Right cardiac atrium (tissue), 5 donors: ENCODE measurements around the gene FRAT2. TPM values are rescaled to one million over a fixed set of nuclear protein-coding genes. Genes with fewer than 3 reads are reported as not detected.
"Not testable (repeated sequence)": the region's sequence is repeated elsewhere in the genome, so short reads cannot be mapped to it uniquely, and the experiment has no call there.

Experiments used
- ATAC-seq, 2 donors: fragments of 200-7000 bp; cut with Tn5 transposase; one replicate each; pipeline versions ENCODE4 v1.8.0 to v1.9.1; 2020; ENCODE audit warnings: moderate library complexity in 2 of 2, mild to moderate bottlenecking in 1 of 2
- DNase-seq, 3 donors: peaks; one replicate each; pipeline ENCODE4 v3.0.0-alpha.2; 2020
- H3K27ac ChIP-seq: one replicate; pipeline ENCODE4 v1.5.1; 2013; ENCODE audit warnings: mild to moderate bottlenecking, low read length, control low read depth, moderate library complexity
- H3K27me3 ChIP-seq: one replicate; pipeline ENCODE4 v1.6.1; 2013; ENCODE audit not compliant: control insufficient read depth, insufficient read depth
- H3K4me1 ChIP-seq: one replicate; pipeline ENCODE4 v1.6.1; 2013; ENCODE audit warnings: low read length; ENCODE audit not compliant: control insufficient read depth, insufficient read depth
- H3K4me3 ChIP-seq: one replicate; pipeline ENCODE4 v1.5.1; 2013; ENCODE audit warnings: low read length, control low read depth
- H3K9me3 ChIP-seq: one replicate; pipeline ENCODE4 v1.6.1; 2013; ENCODE audit warnings: low read length; ENCODE audit not compliant: control insufficient read depth
- WGBS: extraction: QIAGEN DNeasy Blood & Tissue Kit; methylation state at CpG from one replicate; pipeline ENCODE4 v1.1.7; 2013; 5-methylcytosine and 5-hydroxymethylcytosine counted together
- intact Hi-C, 4 donors: fragments of 100-400 bp; cut with DNase I; formaldehyde crosslinking; loops; one replicate each; pipeline versions ENCODE4 v1.11.0 to v1.14.0; 2022 to 2023
- polyA plus RNA-seq: library from polyadenylated mRNA; stranded (reverse); fragments of 200-250 nt; gene quantifications from one replicate; pipeline ENCODE4 v1.2.3, GENCODE V29; 2013
- total RNA-seq, 4 donors: library from RNA; stranded (reverse); fragmentation: NEBNext Ultra II Directional; extraction: Animal tissue kit (Norgen Biotek cat#: 25700); gene quantifications; one replicate each; pipeline ENCODE4 v1.2.1, GENCODE V29; 2021
- donor health status: healthy with polysubstance abuse.
- donor health status: DM: no; HTN: yes; CAD: no.
- donor health status: DM: no; HTN: no; CAD: no.
- donor health status: DM: no; HTN: yes; CAD: no; lungs with severe emphysema.
- donor health status: DM: yes; HTN: yes; CAD: no.

The FRAT2 gene
- total and polyA plus RNA-seq, 5 donors: 3.4 to 7.6 (median 7.4) TPM

DNA sequence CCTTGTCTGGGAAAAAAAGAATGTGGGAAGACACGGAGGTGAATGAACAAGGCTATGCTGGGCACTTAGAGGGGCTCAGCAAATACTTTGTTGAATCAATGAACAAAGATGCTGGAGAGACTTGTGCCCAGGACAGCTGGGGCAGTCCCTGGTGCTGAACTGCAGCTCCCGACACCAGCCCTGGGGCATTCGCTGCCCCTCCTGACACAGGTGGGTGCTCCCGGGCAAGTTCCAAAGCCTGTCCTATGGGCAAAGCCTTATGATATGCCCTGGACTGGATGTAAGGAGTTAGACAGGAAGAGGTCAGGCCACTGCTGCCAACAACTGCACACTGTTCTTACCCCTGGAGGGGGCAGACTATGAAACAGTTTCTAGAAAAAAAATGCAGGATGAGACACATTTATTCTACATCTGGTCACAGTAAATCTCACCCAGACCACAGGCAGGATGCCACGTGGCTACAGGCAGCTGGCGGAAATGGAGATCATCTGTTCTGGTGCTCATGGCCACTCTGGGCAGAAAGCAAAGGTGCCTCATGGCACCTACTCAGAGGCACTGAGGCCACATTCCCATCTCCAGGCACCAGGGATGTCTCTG, 21.9 kb upstream of the FRAT2 start:
- intact Hi-C loops: loop anchor here in 2 of 4 donors (10.0 kb wide), 2 partner anchors 72 to 82 kb away; no protein-coding TSS in a partner anchor
- ATAC-seq (no peak), DNase-seq (no peak)
- H3K27ac ChIP-seq: no peak overlapping the region
- H3K27me3 ChIP-seq: no peaks in the 10 kb centered on the region
- no peaks in the 10 kb centered on the region for H3K9me3 ChIP-seq
- WGBS: 77% methylated on average over 6 of the region's 6 CpGs
- H3K4me3 ChIP-seq: no peak overlapping the region
- no peaks in the 10 kb centered on the region for H3K4me1 ChIP-seq

DNA sequence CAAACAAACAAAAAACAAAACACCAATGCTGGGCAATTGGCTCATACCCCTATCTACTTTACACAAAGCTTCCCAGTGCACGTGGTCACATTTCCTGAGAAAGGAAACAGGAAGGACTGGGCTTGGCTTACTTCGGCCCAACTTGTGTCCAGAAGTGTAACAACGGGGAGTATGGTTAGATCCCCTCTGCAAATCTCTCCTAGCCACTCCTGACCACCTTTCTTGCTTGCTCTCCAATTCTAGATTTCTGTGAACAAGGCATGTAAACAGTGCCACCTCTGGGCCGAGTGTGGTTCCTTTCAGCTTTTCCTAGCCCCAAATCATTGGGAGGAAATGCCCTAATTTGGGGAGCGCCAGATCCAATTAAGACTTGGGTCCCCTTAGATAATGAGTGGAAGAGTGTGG, 21.0 kb upstream of the FRAT2 start:
- H3K27ac ChIP-seq: peak overlapping the region; percentile 25
- intact Hi-C loops: loop anchor here in 2 of 4 donors (10.0 kb wide), 2 partner anchors 71 to 81 kb away; no protein-coding TSS in a partner anchor
- no peak for DNase-seq

DNA sequence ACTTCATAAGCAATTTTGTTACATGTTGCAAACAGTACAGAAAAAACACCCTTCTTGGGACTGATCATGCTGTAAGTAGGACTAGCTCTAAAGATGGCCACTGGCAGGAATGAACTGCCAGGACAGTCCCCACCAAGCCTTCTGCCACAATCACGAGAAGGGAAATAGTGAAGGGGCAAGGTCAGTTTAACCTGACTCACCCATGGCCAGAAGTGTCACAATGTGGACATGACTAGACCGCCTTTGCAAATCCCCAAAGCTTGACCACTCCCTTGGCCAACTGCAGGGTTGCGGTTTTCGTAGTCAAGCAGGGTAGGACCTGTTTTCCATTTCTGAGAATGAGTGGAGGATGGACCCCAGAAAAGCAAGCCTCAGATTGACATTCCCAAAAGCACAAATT, 19.4 kb upstream of the FRAT2 start:
- no peak overlapping the region for H3K4me3 ChIP-seq
- intact Hi-C loops: loop anchor here in 2 of 4 donors (10.0 kb wide), 2 partner anchors 69 to 79 kb away; no protein-coding TSS in a partner anchor
- H3K27ac ChIP-seq: no peak overlapping the region
- no peaks in the 10 kb centered on the region for H3K4me1 ChIP-seq
- no peaks in the 10 kb centered on the region for H3K27me3 ChIP-seq
- 80% methylated on average over 4 of the region's 4 CpGs for WGBS
- ATAC-seq (peak in 1 of 2 donors; percentile 15), DNase-seq (no peak)
- no peaks in the 10 kb centered on the region for H3K9me3 ChIP-seq

More for the DNA sequence above, 21.0 kb upstream of the FRAT2 start:
- peak; percentile 30 to 73 for ATAC-seq
- Histone ChIP-seq H3K4me3 (no peak overlapping the region), H3K4me1 (no peaks in the 10 kb centered on the region), H3K9me3 (no peaks in the 10 kb centered on the region), H3K27me3 (no peaks in the 10 kb centered on the region)
- WGBS: 48% methylated on average over 5 of the region's 5 CpGs

DNA sequence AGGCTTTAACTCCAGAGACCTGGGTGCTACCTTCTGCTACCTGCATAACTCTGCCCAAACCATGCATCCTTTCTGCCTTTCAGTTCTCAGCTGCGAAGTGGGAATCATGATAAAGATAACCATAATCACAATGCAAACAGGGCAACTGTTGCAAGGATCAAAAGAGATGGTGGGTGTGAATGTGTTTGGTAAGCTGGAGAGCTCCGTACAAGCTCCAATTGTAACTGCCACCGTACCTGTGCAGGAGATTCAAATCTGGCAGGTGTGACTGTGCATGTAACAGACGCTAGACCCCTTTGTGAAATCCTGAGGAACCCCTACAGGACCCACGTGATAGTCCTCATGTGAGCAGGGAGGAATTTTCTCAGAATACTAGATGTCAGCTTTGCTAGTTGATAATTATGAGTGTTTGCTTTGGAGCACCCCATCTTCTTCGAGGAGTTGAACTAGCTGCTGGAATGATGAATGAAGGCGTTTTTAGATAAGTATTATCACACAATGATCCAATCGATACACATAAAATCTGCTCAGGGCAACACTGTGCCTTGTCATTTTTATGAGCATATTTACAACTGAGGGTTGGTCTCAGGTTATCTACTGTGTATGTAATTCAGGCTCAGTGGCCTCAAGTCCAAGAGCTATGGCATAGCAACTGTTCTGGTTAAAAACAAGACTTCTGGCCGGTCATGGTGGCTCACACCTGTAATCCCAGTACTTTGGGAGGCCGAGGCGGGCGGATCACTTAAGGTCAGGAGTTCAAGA, 15.4 kb upstream of the FRAT2 start:
- no peak overlapping the region for H3K27ac ChIP-seq
- ATAC-seq: no peak
- intact Hi-C loops: loop anchor here in 3 of 4 donors (10.0 kb wide), 2 partner anchors 65 to 75 kb away; no protein-coding TSS in a partner anchor

DNA sequence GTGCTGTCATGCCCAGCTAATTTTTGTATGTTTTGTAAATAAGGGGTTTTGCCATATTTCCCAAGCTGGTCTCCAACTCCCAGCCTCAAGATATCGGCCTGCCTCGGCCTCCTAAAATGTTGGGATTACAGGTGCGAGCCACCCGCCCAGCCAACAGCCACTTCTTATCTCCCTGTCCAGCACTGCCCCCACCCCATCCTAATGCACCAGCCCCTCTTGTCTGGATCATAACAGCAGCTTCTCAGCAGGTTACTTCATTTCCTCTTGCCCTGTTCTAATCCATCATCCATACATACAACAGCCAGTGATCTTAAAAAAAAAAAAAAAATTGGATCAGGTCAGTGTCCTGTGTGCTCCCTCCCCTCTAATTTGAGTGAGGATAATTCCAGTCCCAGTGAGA, 12.8 kb upstream of the FRAT2 start:
- over 99% methylated on average over 4 of the region's 4 CpGs for WGBS
- intact Hi-C loops: loop anchor here in 1 of 4 donors (10.0 kb wide), 1 partner anchor 63 kb away; no protein-coding TSS in a partner anchor

More for the DNA sequence above, 15.4 kb upstream of the FRAT2 start:
- no peaks in the 10 kb centered on the region for H3K27me3 ChIP-seq
- H3K4me1 ChIP-seq: no peaks in the 10 kb centered on the region
- no peak for DNase-seq
- WGBS: 84% methylated on average over 12 of the region's 12 CpGs
- no peaks in the 10 kb centered on the region for H3K9me3 ChIP-seq
- no peak overlapping the region for H3K4me3 ChIP-seq

DNA sequence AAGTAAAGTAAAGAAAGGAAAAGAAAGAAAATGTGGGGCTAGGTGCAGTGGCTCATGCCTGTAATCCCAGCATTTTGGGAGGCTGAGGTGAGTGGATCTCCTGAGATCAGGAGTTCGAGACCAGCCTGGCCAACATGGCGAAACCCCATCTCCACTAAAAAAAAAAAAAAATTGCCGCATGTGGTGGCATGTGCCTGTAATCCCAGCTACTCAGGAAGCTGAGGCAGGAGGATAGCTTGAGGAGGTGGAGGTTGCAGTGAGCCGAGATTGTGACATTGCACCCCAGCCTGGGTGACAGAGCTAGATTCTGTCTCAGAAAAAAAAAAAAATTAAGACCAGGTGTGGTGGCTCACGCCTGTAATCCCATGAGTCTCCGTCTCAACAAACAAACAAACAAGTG, 9.1 kb upstream of the FRAT2 start:
- intact Hi-C loops: loop anchor here in 1 of 4 donors (10.0 kb wide), 1 partner anchor 59 kb away; no protein-coding TSS in a partner anchor
- 91% methylated on average over 6 of the region's 6 CpGs for WGBS
- H3K27me3 ChIP-seq, H3K27ac ChIP-seq, H3K4me3 ChIP-seq, ATAC-seq, H3K4me1 ChIP-seq, DNase-seq, H3K9me3 ChIP-seq: not testable (repeated sequence)

More for the DNA sequence above, 12.8 kb upstream of the FRAT2 start:
- DNase-seq (no peak), ATAC-seq (no peak)
- Histone ChIP-seq H3K9me3 (no peaks in the 10 kb centered on the region), H3K4me1 (no peaks in the 10 kb centered on the region), H3K27me3 (no peaks in the 10 kb centered on the region), H3K4me3 (no peak overlapping the region), H3K27ac (no peak overlapping the region)

DNA sequence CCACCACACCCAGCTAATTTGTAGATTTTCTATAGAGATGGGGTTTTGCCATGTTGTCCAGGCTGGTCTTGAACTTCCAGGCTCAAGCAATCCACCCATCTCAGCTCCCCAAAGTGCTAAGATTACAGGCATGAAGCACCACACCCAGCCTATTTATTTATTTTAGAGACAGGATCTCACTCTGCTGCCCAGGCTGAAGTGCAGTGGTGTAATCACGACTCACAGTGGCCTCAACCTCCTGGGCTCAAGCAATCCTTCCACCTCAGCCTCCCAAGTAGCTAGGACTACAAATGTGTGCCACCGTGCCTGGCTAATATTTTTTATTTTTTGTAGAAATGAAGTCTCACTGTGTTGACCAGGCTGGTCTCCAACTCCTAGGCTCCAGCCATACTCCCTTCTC, 6.9 kb upstream of the FRAT2 start:
- intact Hi-C loops: loop anchor here in 1 of 4 donors (10.0 kb wide), 1 partner anchor 57 kb away; no protein-coding TSS in a partner anchor
- WGBS: 73% methylated on average over 2 of the region's 2 CpGs
- ATAC-seq: no peak

DNA sequence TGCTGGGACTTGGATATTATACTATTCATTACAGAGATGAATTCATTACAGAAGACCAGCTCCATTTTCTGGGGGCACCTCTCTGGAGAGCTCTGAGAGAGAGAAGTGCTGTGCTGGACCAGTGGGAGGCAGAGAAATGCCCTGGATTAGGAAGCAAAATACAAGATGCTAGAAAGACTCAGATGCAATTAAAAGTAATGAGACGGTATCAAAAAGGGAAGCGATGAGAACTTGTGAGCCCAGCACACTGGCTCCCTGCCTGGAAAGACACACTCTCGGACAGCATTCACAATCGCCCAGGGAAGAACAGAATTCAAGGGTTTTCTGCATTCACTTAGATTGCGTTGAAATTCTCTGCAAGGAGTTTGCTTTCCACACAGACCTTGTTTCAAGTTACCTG, 3.5 kb upstream of the FRAT2 start:
- DNase-seq (no peak), ATAC-seq (no peak)
- peaks cover 4% of the 10 kb centered on the region for H3K4me1 ChIP-seq
- no peak overlapping the region for H3K27ac ChIP-seq
- no peaks in the 10 kb centered on the region for H3K9me3 ChIP-seq
- H3K27me3 ChIP-seq: no peaks in the 10 kb centered on the region
- intact Hi-C loops: loop anchor here in 1 of 4 donors (10.0 kb wide), 1 partner anchor 53 kb away; no protein-coding TSS in a partner anchor
- WGBS: 19% methylated on average over 5 of the region's 5 CpGs
- H3K4me3 ChIP-seq: no peak overlapping the region

More for the DNA sequence above, 6.9 kb upstream of the FRAT2 start:
- no peak for DNase-seq
- peaks cover 3% of the 10 kb centered on the region for H3K4me1 ChIP-seq
- H3K9me3 ChIP-seq: no peaks in the 10 kb centered on the region
- no peak overlapping the region for H3K4me3 ChIP-seq
- H3K27me3 ChIP-seq: no peaks in the 10 kb centered on the region
- no peak overlapping the region for H3K27ac ChIP-seq

DNA sequence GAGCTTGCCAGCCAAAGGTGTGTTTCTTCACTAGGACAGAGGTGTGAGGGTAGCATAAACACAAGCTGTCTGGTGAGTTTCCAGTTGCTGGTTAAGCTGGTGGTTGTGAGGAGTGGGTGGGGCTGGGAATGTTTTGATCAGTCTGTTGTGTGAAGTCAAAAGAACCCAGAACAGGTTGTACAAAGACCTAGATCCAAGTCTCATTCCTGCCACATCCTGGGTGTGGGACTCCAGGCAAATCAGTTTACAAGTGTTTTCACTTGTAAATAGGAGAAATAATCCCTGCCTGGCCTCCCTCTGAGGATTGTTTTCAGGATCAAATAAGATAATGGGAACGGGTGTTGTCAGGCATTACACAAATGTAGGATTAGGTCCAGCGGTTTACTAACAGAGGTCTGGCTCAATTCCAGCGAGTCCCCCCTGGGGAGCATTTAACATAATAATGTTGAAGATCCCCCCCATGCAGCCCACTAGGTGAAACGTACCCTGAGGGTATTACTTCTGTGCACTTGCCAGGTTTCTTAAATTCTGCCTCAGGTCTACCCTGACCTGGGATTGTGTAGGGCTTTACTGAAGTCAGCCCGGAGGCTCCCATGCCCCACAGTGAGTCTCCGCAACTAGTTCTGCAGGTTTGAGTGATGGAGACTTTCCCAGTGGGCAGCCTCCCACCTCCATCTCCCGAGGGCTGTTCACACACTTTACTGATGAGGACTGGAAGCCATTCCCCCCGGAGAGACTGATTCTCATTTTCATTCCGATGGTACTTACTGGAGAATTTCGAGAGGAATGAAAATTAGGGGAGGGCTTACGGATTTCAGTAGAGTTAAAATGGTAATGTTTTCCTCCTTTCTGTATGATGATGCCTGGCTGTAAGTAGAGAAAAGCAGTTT, 2.7 kb upstream of the FRAT2 start:
- DNase-seq: no peak
- peak overlapping the region; percentile 17 for H3K27ac ChIP-seq
- intact Hi-C loops: loop anchor here in 1 of 4 donors (10.0 kb wide), 1 partner anchor 52 kb away; no protein-coding TSS in a partner anchor
- H3K9me3 ChIP-seq: no peaks in the 10 kb centered on the region
- H3K4me1 ChIP-seq: peaks cover 5% of the 10 kb centered on the region
- no peak overlapping the region for H3K4me3 ChIP-seq
- H3K27me3 ChIP-seq: no peaks in the 10 kb centered on the region
- WGBS: 15% methylated on average over 11 of the region's 11 CpGs
- ATAC-seq: no peak

DNA sequence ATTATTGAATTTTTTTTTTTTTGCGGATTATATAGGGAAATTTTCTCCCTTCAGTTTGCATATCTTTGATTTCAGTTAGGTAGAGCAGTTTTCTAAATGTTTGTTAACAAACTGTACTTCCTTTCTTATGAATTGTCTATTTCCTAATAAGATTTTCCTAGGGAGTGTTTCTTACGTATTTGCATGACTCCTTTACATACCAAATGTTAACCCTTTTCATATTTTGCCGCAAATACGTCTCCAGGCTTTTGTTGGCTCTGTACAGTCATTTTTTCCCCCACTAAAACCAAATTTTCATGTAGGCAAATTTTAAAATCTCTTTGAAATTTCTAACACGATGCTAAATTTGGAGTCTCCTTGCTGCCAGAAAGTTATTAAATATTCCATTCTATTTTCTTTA, 1.9 kb upstream of the FRAT2 start:
- ATAC-seq: no peak
- 48% methylated on average over 5 of the region's 5 CpGs for WGBS
- Histone ChIP-seq H3K9me3 (no peaks in the 10 kb centered on the region), H3K27me3 (no peaks in the 10 kb centered on the region), H3K4me1 (peaks cover 8% of the 10 kb centered on the region), H3K27ac (no peak overlapping the region), H3K4me3 (no peak overlapping the region)
- intact Hi-C loops: loop anchor here in 1 of 4 donors (10.0 kb wide), 1 partner anchor 52 kb away; no protein-coding TSS in a partner anchor
- DNase-seq: no peak
